LNCAP (cell line): ENCODE measurements around the gene PTGER3.

Experiments
- CTCF ChIP-seq: fragments of 450-650 bp; IDR thresholded peaks from 2 replicates; pipeline ENCODE4 v1.5.1; 2017; ENCODE audit warnings: mild to moderate bottlenecking

The PTGER3 gene

DNA sequence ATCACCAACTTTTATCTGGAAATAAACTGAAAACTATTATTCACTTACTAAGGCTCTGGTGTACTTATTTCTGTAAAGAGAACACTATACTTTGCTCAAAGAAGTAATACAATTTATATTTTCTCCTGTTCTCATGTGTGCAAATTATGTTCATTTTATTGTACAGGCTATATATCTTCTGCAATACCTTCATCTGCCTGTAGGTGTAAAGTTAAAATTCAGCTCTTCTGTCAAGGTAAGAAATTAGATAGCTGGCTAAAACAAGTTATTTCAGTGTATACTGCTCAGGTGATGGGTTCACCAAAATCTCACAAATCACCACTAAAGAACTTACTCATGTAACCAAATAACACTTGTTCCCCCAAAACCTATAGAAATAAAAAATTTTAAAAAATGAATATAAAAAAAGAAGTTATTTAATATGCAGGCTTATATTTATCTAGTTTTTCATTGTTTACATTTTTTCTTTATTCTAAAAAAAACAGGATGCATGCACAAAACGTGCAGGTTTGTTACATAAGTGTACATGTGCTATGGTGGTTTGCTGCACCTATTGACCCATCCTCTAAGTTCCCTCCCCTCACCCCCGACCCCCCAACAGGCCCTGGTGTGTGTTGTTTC lies 81.5 kb downstream of the PTGER3 start:
- peak; percentile 51; the same call in 1 of the 2 replicates for TF ChIP-seq CTCF

GRCh38 chr1:70963374-70963773 lies 84.2 kb downstream of the PTGER3 start:
- TF ChIP-seq CTCF = no peak

GRCh38 chr1:70961374-70961975 lies 86.1 kb downstream of the PTGER3 start:
- no peak for TF ChIP-seq CTCF

- TF ChIP-seq CTCF = no peak
These were observed 99.1 kb downstream of the PTGER3 start for GRCh38 chr1:70948396-70949017.

GRCh38 chr1:70947835-70948234 lies 99.8 kb downstream of the PTGER3 start:
- TF ChIP-seq CTCF = no peak

DNA sequence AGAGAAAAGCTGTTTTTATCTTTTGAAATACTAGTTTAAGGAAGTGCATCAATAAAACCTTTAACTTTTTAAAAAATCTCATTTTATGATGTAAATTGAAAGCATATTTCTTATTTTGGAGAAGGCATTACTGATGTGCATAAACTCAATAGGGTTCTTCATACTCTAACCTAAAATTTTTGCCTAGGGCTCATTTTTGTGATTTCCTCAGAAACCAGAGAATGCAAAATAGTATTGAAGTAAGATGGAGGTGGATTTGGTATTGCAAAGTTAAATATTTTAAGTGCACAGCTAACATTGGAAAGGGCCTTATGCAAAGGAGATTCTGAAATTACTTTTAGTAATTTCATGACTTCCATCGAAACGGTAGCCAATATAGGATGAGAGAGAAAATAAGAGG lies 101.9 kb downstream of the PTGER3 start:
- TF ChIP-seq CTCF = no peak

DNA sequence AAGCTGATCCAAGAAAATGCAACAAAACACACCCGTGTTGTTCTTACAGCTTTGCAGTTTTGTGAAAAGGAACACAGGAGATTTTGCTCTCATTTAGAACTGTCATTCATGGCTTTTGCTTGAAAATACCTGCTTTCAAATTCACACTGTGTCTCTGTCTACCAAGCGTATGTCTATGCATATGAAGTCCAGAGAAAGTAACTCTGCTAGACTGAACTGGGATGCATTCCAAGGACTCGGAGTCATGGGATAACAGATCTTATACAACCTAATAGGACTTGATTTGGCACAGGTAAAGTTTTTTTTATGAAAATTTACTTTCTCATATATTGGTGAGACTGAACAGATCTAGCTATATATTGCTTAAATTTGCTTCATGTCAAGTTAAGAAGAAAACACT lies 102.4 kb downstream of the PTGER3 start:
- TF ChIP-seq CTCF = no peak
